ENCODE data around the gene RNF111. TPM values are rescaled to one million over a fixed set of nuclear protein-coding genes. Genes with fewer than 3 reads are reported as not detected.

The RNF111 gene
- total and polyA plus RNA-seq, 2 of the 13 experiments (the other 11 are each of a cell fraction or from before 2014, with no cell fraction given), result 12.1 to 23.1 TPM

DNA sequence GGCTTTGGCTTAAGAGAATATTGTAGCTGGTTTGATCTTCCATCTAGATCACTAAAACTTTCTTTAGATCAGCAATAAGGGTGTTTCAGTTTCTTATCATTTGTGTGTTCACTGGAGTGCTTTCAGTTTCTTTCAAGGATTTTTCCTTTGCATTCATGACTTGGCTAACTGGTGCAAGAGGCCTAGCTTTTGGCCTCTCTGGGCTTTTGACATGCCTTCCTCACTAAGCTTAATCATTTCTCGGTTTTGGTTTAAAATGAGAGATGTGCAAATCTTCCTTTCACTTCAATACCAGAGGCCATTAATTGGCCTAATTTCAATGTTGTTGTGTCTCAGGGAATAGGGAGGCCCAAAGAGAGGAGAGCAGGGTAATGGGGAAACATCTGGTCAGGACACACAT lies 87.1 kb downstream of the RNF111 start (continued):
- TF ChIP-seq RBAK (CRISPR knock-in tag; IDR thresholded peaks at IDR 0.05) (no peak), SNRNP70 (IDR thresholded peaks at IDR 0.05; ENCODE audit: low read depth, low read length) (no peak)

DNA sequence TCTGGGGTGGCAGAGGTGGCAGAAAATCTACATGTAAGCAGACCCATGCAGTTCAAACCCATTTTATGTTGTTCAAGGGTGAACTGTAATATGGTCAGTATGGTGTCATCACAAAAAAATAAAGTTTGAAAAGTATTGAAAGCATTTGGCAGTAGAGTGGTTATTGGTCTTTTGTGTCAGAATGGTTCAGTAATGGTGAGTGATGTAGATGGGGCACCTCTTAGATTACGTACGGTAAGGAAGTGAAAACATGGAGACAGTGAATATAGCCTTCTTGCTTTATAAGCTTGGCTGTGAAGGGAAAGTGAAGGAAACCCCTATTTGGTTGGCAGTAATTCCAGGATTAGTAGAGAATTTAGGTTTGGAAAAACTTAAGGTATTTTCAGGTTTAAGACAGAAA lies 100.3 kb downstream of the RNF111 start:
- H2AFZ ChIP-seq (ENCODE audit: low read length), result no peak overlapping the region
- no peak overlapping the region for H3K9ac ChIP-seq (ENCODE audit: insufficient read depth, low read depth, low read length)
- no peak for TF ChIP-seq ZNF335 (CRISPR knock-in tag; IDR thresholded peaks at IDR 0.05)
- peak; percentile 67; the same call in 1 of the 2 replicates for TF ChIP-seq GZF1 (CRISPR knock-in tag; IDR thresholded peaks at IDR 0.05)
- H4K20me1 ChIP-seq (ENCODE audit: insufficient read depth, low read length), result no peaks in the 10 kb centered on the region; the same call in 1 of the 2 replicates
- H3K79me2 ChIP-seq (ENCODE audit: insufficient read depth, low read length), result no peaks in the 10 kb centered on the region
- DNase-seq (ENCODE audit: low spot score) (no peak), FAIRE-seq (no peak), ATAC-seq (no peak)
- CTCF ChIA-PET (ENCODE audit: low intra/inter-chr PET ratio, low total read pairs), result no interaction called here
- in situ Hi-C loops (cut with HindIII; ENCODE audit: extremely low pct_ligation_motif_present, low pct_unique_long_range_greater_than_20kb), result no loop called here
- H3K4me1 ChIP-seq (ENCODE audit: insufficient read depth, low read length), result no peaks in the 10 kb centered on the region
- intact Hi-C loops (cut with micrococcal nuclease; ENCODE audit: unreplicated experiment), result no loop called here
- no peak overlapping the region for H3K27ac ChIP-seq (ENCODE audit: extremely low read length, insufficient read depth, low read length)
- no peaks in the 10 kb centered on the region for H3K27me3 ChIP-seq (ENCODE audit: control insufficient read depth in 1 of 2, insufficient read depth in 2 of 2, low read length in 2 of 2)
- no TSS peak for BruUV-seq (replicated peaks)
- 97% methylated on average over 2 of the region's 2 CpGs for WGBS (ENCODE audit: low lambda C conversion rate)
- peaks cover 12 to 45% of the 10 kb centered on the region in 2 experiments; a peak in 4 of 5 replicates for H3K36me3 ChIP-seq (replicated peaks in 1 of 2; ENCODE audit: control insufficient read depth in 1 of 2, insufficient read depth in 2 of 2, low read length in 2 of 2)
- POLR2A ChIA-PET, result no interaction called here
- H3K4me2 ChIP-seq (ENCODE audit: low read depth, low read length), result no peak overlapping the region
- H3K9me3 ChIP-seq (ENCODE audit: low read length), result no peaks in the 10 kb centered on the region
- no peak overlapping the region for H3K4me3 ChIP-seq (replicated peaks in 1 of 3; ENCODE audit: insufficient read depth in 1 of 3, low read depth in 2 of 3, low read length in 3 of 3)

DNA sequence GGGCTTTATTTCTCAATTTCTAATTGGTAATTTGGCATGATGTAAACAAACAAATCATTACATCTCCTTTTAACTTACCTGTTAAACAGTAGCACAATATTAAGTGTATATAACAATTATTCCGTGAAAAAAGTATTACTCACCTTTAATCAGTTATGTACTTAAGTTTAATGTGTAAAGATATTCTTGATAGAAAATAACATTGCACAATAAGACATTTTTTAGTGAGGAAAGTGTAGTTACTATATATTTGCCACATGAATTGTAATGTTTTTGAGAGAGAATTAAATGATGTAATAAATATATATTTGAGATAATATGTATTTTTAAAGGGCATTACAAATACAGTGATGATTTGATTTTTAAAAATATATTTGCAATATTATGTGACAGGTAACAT lies 106.6 kb downstream of the RNF111 start:
- Histone ChIP-seq H3K4me1 (ENCODE audit: insufficient read depth, low read length) (no peaks in the 10 kb centered on the region), H3K27me3 (ENCODE audit: control insufficient read depth in 1 of 2, insufficient read depth in 2 of 2, low read length in 2 of 2) (no peaks in the 10 kb centered on the region), H3K27ac (ENCODE audit: extremely low read length, insufficient read depth, low read length) (no peak overlapping the region), H3K79me2 (ENCODE audit: insufficient read depth, low read length) (no peaks in the 10 kb centered on the region), H4K20me1 (ENCODE audit: insufficient read depth, low read length) (no peaks in the 10 kb centered on the region), H3K4me3 (replicated peaks in 1 of 3; ENCODE audit: insufficient read depth in 1 of 3, low read depth in 2 of 3, low read length in 3 of 3) (no peak overlapping the region), H3K9ac (ENCODE audit: insufficient read depth, low read depth, low read length) (no peak overlapping the region), H3K9me3 (ENCODE audit: low read length) (no peaks in the 10 kb centered on the region), H2AFZ (ENCODE audit: low read length) (no peak overlapping the region), H3K36me3 (replicated peaks in 1 of 2; ENCODE audit: control insufficient read depth in 1 of 2, insufficient read depth in 2 of 2, low read length in 2 of 2) (peaks cover 8 to 55% of the 10 kb centered on the region in 2 experiments), H3K4me2 (ENCODE audit: low read depth, low read length) (no peak overlapping the region)
- ATAC-seq (no peak), DNase-seq (ENCODE audit: low spot score) (no peak), FAIRE-seq (no peak)
- WGBS (ENCODE audit: low lambda C conversion rate), result 91% methylated on average over 1 of the region's 1 CpG
- no TSS peak for BruUV-seq (replicated peaks)
- POLR2A ChIA-PET, result no interaction called here
- intact Hi-C loops (cut with micrococcal nuclease; ENCODE audit: unreplicated experiment), result no loop called here
- TF ChIP-seq TARDBP (CRISPR knock-in tag; IDR thresholded peaks at IDR 0.05) (no peak), HOXA3 (CRISPR knock-in tag; IDR thresholded peaks at IDR 0.05) (no peak), ZNF460 (CRISPR knock-in tag; IDR thresholded peaks at IDR 0.05; ENCODE audit: borderline replicate concordance) (no peak), NCOA2 (CRISPR knock-in tag; IDR thresholded peaks at IDR 0.05) (no peak)
- TF ChIP-seq, protein P1, sequence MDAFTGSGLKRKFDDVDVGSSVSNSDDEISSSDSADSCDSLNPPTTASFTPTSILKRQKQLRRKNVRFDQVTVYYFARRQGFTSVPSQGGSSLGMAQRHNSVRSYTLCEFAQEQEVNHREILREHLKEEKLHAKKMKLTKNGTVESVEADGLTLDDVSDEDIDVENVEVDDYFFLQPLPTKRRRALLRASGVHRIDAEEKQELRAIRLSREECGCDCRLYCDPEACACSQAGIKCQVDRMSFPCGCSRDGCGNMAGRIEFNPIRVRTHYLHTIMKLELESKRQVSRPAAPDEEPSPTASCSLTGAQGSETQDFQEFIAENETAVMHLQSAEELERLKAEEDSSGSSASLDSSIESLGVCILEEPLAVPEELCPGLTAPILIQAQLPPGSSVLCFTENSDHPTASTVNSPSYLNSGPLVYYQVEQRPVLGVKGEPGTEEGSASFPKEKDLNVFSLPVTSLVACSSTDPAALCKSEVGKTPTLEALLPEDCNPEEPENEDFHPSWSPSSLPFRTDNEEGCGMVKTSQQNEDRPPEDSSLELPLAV (CRISPR knock-in tag; conservative IDR thresholded peaks at IDR 0.05; ENCODE audit: low read depth), result no peak
- TF ChIP-seq, protein P2, sequence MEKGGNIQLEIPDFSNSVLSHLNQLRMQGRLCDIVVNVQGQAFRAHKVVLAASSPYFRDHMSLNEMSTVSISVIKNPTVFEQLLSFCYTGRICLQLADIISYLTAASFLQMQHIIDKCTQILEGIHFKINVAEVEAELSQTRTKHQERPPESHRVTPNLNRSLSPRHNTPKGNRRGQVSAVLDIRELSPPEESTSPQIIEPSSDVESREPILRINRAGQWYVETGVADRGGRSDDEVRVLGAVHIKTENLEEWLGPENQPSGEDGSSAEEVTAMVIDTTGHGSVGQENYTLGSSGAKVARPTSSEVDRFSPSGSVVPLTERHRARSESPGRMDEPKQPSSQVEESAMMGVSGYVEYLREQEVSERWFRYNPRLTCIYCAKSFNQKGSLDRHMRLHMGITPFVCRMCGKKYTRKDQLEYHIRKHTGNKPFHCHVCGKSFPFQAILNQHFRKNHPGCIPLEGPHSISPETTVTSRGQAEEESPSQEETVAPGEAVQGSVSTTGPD (CRISPR knock-in tag; IDR thresholded peaks at IDR 0.05), result no peak
- CTCF ChIA-PET (ENCODE audit: low intra/inter-chr PET ratio, low total read pairs), result no interaction called here
- in situ Hi-C loops (cut with HindIII; ENCODE audit: extremely low pct_ligation_motif_present, low pct_unique_long_range_greater_than_20kb), result no loop called here
